Neural cell (in vitro differentiated cells): ENCODE results near the gene MYPOP.

Source experiments
- EZH2 ChIP-seq: fragments of 200-600, 300-800 bp; shearing (Covaris generic), sonication (generic); IDR thresholded peaks from 2 replicates; pipeline ENCODE4 v1.6.1; 2014; ENCODE audit warnings: antibody characterized with exemption, low read length, borderline replicate concordance, mild to moderate bottlenecking; ENCODE audit not compliant: insufficient read depth, poor library complexity, severe bottlenecking
- POLR2AphosphoS5 ChIP-seq: IDR thresholded peaks from 2 replicates; pipeline ENCODE4 v1.6.1; 2012
- REST ChIP-seq: IDR thresholded peaks from 2 replicates; pipeline ENCODE4 v1.6.1; 2012; ENCODE audit warnings: borderline replicate concordance
- TF ChIP-seq, protein P1 (sequence below): fragments of 450-650 bp; IDR thresholded peaks from 2 replicates; pipeline ENCODE4 v1.5.1; 2014; ENCODE audit warnings: antibody characterized with exemption, mild to moderate bottlenecking, moderate library complexity; ENCODE audit not compliant: poor library complexity, severe bottlenecking

- TF ChIP-seq, protein P1, sequence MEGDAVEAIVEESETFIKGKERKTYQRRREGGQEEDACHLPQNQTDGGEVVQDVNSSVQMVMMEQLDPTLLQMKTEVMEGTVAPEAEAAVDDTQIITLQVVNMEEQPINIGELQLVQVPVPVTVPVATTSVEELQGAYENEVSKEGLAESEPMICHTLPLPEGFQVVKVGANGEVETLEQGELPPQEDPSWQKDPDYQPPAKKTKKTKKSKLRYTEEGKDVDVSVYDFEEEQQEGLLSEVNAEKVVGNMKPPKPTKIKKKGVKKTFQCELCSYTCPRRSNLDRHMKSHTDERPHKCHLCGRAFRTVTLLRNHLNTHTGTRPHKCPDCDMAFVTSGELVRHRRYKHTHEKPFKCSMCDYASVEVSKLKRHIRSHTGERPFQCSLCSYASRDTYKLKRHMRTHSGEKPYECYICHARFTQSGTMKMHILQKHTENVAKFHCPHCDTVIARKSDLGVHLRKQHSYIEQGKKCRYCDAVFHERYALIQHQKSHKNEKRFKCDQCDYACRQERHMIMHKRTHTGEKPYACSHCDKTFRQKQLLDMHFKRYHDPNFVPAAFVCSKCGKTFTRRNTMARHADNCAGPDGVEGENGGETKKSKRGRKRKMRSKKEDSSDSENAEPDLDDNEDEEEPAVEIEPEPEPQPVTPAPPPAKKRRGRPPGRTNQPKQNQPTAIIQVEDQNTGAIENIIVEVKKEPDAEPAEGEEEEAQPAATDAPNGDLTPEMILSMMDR, result no peak
- no peak for TF ChIP-seq REST
- no peak for TF ChIP-seq EZH2
- no peak for TF ChIP-seq POLR2AphosphoS5
Observed at GRCh38 chr19:45947926-45948325, 45.5 kb upstream of the MYPOP start.
